ENCODE measurements around the gene NKD2.

Gene NKD2

DNA sequence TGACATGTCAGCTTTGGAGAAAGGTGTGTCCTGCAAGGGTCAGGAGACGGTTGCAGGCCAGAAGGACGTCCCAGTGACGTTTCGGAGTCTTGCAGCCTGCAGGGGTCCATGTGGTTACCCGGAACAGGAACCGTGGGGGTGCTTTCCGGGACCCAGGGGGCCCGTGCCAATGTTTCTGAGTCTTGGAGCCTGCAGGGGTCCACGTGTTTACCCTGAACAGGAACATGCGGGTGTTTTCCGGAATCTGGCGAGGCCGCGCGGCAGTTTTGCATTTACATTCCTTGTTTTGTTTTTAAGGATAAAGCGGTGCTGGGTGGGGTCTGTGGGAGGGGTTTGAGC lies 30.6 kb downstream of the NKD2 start:
- TF ChIP-seq, protein P1, sequence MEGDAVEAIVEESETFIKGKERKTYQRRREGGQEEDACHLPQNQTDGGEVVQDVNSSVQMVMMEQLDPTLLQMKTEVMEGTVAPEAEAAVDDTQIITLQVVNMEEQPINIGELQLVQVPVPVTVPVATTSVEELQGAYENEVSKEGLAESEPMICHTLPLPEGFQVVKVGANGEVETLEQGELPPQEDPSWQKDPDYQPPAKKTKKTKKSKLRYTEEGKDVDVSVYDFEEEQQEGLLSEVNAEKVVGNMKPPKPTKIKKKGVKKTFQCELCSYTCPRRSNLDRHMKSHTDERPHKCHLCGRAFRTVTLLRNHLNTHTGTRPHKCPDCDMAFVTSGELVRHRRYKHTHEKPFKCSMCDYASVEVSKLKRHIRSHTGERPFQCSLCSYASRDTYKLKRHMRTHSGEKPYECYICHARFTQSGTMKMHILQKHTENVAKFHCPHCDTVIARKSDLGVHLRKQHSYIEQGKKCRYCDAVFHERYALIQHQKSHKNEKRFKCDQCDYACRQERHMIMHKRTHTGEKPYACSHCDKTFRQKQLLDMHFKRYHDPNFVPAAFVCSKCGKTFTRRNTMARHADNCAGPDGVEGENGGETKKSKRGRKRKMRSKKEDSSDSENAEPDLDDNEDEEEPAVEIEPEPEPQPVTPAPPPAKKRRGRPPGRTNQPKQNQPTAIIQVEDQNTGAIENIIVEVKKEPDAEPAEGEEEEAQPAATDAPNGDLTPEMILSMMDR (IDR thresholded peaks at IDR 0.05) = no peak
- H3K27ac ChIP-seq = no peak overlapping the region
- DNase-seq (ENCODE audit: low spot score) = no peak
- no peak overlapping the region for H3K4me3 ChIP-seq

DNA sequence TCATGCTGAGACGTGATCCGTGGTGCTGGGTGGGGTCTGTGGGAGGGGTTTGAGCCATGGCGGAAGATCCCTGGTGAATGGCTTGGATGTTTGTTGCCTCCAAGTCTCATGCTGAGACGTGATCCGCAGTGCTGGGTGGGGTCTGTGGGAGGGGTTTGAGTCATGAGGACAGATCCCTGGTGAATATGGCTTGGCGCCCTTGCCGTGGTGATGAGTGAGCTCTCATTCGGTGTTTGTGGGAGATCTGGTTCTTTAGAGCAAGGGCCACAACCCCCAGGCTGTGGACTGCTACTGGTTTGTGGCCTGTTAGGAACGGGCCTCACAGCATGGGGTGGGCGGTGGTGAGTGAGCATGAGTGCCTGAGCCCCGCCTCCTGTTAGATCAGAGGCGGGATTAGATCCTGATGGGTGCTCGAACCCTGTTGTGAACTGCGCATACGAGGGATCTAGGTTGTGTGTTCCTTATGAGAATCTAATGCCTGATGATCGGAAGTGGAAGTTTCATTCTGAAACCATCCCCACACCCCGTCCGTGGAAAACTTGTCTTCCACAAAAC lies 31.2 kb downstream of the NKD2 start:
- DNase-seq (ENCODE audit: low spot score) = no peak
- TF ChIP-seq, protein P1 (IDR thresholded peaks at IDR 0.05) = no peak

DNA sequence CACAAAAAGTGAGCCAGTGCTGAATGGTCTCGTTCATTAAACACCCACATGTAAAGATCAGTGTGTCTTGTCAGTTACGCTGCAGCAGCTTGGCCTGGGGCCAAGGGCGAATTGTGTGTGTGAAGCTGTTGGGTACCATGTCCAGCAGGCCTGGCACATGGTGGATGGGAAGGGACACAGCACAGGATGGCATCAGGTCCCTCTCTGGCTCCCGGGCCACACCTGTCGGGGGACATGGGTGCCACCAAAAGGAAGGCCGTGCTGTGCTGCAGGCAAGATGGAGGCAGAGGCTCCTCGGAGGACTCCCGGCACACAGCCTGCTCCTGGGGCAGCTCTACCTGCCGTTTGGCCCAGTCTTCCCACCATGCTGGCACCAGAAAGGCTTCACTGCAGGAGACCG lies 32.0 kb downstream of the NKD2 start:
- no peak overlapping the region for H3K4me3 ChIP-seq
- no peak for DNase-seq (ENCODE audit: low spot score)
- no peak overlapping the region for H3K27ac ChIP-seq
- TF ChIP-seq, protein P1 (IDR thresholded peaks at IDR 0.05) = no peak

More for the DNA sequence above, 31.2 kb downstream of the NKD2 start:
- H3K4me3 ChIP-seq = no peak overlapping the region
- no peak overlapping the region for H3K27ac ChIP-seq

DNA sequence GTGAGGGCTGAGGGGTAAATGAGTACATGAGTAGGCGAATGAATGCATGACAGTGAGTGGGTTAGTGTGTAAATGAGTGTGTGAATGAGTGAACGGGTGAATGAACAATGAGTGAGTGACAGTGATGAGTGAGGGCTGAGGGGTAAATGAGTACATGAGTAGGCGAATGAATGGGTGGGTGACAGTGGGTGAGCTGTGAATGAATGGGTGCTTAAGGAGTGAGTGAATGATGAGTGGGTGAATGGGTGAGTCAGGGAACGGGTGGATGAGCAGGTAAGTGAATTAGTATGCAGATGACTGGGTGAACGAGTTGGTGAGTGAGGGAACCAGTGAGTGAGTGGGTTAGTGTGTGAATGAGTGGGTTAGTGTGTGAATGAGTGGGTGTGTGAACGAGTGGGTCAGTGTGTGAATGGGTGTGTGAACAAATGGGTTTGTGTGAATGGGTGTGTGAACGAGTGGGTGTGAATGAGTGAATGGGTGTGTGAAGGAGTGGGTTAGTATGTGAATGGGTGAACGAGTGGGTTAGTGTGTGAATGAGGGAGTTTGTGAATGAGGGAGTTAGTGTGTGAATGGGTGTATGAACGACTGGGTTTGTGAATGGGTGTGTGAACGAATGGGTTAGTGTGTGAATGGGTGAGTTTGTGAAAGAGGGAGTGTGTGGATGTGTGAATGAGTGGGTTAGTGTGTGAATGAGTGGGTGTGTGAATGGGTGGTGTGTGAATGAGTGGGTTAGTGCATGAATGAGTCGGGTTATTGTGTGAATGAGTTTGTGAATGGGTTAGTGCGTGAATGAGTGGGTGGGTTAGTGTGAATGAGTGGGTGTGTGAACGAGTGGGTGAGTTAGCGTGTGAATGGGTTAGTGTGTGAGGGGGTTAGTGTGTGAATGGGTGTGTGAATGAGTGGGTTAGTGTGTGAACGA lies 32.9 kb downstream of the NKD2 start:
- Histone ChIP-seq H3K4me3 (no peak overlapping the region), H3K27ac (no peak overlapping the region)
- TF ChIP-seq, protein P1 (IDR thresholded peaks at IDR 0.05) = no peak
- no peak for DNase-seq (ENCODE audit: low spot score)

DNA sequence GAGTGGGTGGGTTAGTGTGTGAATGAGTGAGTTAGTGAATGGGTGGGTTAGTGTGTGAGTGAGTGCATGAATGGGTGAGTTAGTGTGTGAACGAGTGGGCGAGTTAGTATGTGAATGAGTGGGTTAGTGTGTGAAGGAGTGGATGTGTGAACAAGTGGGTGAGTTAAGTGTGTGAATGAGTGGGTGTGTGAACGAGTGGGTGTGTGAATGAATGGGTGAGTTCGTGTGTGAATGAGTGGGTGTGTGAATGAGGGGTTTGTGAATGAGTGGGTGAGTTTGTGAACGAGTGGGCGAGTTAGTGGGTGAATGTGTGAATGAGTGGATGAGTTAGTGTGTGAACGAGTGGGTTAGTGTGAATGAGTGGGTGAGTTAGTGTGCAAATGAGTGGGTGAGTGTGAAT lies 34.0 kb downstream of the NKD2 start:
- TF ChIP-seq, protein P1 (IDR thresholded peaks at IDR 0.05) = no peak

DNA sequence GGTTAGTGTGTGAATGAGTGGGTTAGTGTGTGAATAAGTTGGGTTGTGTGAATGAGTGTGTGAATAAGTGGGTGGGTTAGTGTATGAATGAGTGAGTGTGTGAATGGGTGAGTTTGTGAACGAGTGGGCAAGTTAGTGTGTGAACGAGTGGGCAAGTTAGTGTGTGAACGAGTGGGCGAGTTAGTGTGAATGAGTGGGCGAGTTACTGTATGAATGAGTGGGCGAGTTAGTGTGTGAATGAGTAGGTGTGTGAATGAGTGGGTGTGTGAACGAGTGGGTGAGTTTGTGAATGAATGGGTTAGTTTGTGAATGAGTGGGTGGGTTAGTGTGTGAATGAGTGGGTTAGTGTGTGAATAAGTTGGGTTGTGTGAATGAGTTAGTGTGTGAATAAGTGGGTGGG lies 34.7 kb downstream of the NKD2 start:
- H3K4me3 ChIP-seq = no peak overlapping the region
- H3K27ac ChIP-seq = no peak overlapping the region
- TF ChIP-seq, protein P1 (IDR thresholded peaks at IDR 0.05) = no peak
- no peak for DNase-seq (ENCODE audit: low spot score)

More for the DNA sequence above, 34.0 kb downstream of the NKD2 start:
- Histone ChIP-seq H3K4me3 (no peak overlapping the region), H3K27ac (no peak overlapping the region)
- no peak for DNase-seq (ENCODE audit: low spot score)

DNA sequence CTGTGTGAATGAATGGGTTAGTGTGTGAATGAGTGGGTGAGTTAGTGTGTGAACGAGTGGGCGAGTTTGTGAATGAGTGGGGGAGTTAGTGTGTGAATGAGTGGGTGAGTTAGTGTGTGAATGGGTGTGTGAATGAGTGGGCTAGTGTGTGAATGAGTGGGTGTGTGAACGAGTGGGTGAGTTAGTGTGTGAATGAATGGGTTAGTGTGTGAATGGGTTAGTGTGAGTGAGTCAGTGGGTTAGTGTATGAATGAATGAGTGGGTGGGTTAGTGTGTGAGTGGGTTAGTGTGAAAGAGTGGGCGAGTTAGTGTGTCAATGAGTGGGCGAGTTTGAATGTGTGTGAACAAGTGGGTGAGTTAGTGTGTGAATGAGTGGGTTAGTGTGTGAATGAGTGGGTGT lies 35.5 kb downstream of the NKD2 start:
- DNase-seq (ENCODE audit: low spot score) = no peak
- TF ChIP-seq, protein P1 (IDR thresholded peaks at IDR 0.05) = no peak
- no peak overlapping the region for H3K4me3 ChIP-seq
- H3K27ac ChIP-seq = no peak overlapping the region

Data from coronary artery (tissue), 2 donors.